ENCODE results near the gene CAMKMT.

Gene CAMKMT

DNA sequence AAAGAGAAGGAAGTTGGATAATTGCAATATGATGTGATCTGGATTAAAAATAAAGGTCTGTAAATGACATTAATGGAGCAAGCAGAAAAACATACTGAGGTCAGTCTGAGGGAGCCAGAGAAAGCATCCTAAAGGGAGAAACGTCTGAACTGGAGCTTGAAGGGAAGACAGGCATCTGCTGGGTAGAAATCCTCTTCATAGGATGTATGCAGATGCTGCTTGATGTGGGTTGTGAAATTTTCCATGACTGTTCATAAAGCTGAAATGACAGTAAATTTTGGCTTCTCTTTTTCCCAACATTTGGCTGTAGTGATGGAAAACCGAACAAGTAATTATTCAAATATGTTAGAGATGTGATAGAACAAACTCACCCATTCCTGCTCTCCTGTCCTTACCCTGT, 287.6 kb downstream of the CAMKMT start:
- TF ChIP-seq, protein P1, sequence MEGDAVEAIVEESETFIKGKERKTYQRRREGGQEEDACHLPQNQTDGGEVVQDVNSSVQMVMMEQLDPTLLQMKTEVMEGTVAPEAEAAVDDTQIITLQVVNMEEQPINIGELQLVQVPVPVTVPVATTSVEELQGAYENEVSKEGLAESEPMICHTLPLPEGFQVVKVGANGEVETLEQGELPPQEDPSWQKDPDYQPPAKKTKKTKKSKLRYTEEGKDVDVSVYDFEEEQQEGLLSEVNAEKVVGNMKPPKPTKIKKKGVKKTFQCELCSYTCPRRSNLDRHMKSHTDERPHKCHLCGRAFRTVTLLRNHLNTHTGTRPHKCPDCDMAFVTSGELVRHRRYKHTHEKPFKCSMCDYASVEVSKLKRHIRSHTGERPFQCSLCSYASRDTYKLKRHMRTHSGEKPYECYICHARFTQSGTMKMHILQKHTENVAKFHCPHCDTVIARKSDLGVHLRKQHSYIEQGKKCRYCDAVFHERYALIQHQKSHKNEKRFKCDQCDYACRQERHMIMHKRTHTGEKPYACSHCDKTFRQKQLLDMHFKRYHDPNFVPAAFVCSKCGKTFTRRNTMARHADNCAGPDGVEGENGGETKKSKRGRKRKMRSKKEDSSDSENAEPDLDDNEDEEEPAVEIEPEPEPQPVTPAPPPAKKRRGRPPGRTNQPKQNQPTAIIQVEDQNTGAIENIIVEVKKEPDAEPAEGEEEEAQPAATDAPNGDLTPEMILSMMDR (IDR thresholded peaks at IDR 0.05; ENCODE audit: low read depth, low read length, missing control alignments), result no peak
- no peak for DNase-seq (ENCODE audit: extremely low read depth, low read depth)
- H3K4me3 ChIP-seq (replicated peaks; ENCODE audit: low read depth, low read length), result no peak overlapping the region

DNA sequence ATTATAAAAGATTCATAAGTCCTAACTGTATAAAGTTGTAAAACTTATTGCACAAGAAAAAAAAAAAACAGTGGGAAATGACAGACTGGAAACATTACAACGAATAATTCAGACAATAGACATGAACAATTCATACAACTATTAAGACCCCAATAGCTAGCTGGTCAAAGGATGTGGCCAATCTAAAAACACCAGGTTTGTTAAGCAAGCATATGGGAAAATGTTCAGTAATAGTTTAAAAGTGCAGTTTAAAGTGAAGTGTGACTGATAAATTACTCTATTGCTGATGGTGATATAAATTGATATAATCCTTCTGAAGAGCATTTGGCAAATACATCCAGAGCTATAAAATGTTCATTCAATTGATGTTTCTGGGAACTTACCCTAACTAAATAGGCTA, 289.0 kb downstream of the CAMKMT start:
- DNase-seq (ENCODE audit: extremely low read depth, low read depth), result no peak
- TF ChIP-seq, protein P1 (IDR thresholded peaks at IDR 0.05; ENCODE audit: low read depth, low read length, missing control alignments), result no peak
- H3K4me3 ChIP-seq (replicated peaks; ENCODE audit: low read depth, low read length), result no peak overlapping the region

DNA sequence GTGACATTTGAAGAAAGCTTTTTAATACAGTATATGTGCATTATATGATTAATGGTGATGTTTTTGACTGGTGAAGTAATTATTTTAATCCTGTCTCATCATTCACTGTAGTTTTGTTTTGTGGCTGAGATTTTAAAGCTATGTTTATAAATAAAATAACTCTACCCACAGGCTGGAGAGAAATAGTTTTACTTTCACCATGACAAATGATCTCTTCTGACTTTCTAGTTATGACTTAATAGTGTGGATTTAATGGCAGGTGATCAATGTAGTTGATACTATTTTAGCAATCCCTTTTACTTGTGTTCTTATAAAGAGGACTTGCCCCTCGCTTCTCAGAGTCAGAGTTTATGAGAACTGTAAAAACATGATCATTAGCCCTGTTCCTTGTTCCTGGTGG, 290.2 kb downstream of the CAMKMT start:
- TF ChIP-seq, protein P1 (IDR thresholded peaks at IDR 0.05; ENCODE audit: low read depth, low read length, missing control alignments), result no peak
- H3K4me3 ChIP-seq (replicated peaks; ENCODE audit: low read depth, low read length), result no peak overlapping the region
- no peak for DNase-seq (ENCODE audit: extremely low read depth, low read depth)

DNA sequence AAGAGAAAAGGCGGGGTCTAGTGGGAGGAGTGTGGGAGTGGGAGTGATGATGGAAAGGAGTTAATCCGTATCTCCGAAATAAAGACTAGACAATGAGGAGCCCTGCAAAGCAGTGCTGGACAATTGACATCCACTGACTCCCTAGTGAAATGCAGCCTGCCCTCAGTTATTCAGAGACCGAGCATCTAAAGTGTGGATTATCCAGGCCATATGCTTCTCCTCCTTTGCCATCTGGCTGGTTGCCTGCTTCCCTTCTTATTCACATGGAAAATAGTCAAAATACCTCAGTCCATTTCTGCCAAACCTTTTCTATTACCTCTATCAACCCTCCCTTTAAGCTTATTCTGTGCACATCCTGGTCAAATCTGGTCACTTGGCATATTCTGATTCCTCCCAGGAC, 291.0 kb downstream of the CAMKMT start:
- H3K4me3 ChIP-seq (replicated peaks; ENCODE audit: low read depth, low read length), result no peak overlapping the region
- DNase-seq (ENCODE audit: extremely low read depth, low read depth), result no peak
- TF ChIP-seq, protein P1 (IDR thresholded peaks at IDR 0.05; ENCODE audit: low read depth, low read length, missing control alignments), result no peak

DNA sequence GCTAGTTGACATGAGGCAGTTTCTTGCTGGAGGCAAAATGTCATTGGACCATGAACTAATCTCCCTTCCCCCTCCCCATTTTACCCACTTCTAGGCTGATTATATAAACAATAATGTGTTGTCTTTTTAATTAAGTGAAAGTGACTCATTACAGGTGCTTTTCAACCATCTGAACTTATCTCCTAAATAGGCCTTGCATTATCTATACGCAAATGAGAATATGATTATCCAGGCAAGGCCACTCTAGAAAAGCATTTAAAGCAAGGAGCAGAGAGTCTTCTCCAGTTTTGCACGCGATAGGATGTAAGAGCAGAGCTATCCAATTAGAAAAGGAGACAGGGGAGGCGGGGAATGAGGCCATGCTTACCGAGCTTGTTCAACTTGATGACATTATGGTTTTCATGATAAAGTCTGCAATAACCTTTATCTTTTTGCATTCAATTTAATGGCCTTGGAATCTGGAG, 293.7 kb downstream of the CAMKMT start:
- no peak for DNase-seq (ENCODE audit: extremely low read depth, low read depth)
- TF ChIP-seq, protein P1 (IDR thresholded peaks at IDR 0.05; ENCODE audit: low read depth, low read length, missing control alignments), result no peak
- H3K4me3 ChIP-seq (replicated peaks; ENCODE audit: low read depth, low read length), result no peak overlapping the region

DNA sequence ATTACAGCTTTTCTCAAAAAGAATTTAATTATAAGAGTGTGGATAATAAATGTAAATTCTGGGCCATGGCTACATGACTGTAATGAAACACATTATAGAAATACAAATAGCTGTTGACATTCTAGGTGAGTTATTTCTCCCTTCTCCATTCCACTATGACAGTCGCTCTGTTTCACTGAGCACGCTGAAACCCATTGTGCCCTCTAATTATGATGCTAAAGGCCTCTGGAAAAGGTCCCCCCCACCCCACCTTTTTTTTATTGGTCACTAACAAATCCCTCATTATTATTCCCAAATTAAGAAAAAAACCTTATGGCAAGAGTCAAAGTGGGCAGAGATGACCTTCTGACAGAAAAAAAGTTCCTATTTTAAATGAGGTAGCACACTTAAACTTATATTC, 294.7 kb downstream of the CAMKMT start:
- DNase-seq (ENCODE audit: extremely low read depth, low read depth), result no peak
- TF ChIP-seq, protein P1 (IDR thresholded peaks at IDR 0.05; ENCODE audit: low read depth, low read length, missing control alignments), result no peak
- H3K4me3 ChIP-seq (replicated peaks; ENCODE audit: low read depth, low read length), result no peak overlapping the region

DNA sequence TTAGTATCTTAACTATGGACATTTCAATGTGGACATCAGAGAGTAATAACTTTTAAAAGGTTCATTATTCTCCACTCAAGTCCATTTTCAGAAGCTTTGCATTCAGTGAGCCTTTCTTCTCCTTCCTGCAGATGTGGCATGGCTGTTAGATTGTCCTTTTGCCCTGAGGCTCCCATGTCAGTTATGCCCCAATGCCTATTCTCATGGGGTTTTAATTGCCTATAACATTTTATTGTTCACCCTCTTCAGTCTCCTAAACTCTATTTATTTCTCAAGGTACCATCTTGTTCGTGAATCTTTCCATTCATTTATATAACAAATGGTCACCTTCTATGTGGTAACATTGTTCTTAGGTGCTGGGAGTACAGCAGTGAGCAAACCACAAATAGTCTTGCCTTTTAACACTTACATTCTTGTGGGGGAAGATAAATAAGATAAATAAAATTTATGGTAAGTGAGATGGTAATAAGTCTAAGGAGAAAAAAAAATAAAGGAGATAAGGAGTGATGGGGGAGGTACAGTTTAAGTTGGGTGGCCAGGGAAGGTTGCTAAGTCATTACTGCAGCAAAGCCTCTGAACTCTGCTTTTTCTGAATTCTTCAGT, 301.8 kb downstream of the CAMKMT start:
- no peak overlapping the region for H3K4me3 ChIP-seq (replicated peaks; ENCODE audit: low read depth, low read length)
- DNase-seq (ENCODE audit: extremely low read depth, low read depth), result no peak
- TF ChIP-seq, protein P1 (IDR thresholded peaks at IDR 0.05; ENCODE audit: low read depth, low read length, missing control alignments), result no peak
